SK-N-MC (cell line): ENCODE data around the gene EFNA2.

Experiments
- EZH2 ChIP-seq: fragments of 200-600 bp; sonication (generic); IDR thresholded peaks from one replicate; pipeline ENCODE4 v1.6.1; 2017; ENCODE audit warnings: antibody characterized with exemption
- FOXP2 ChIP-seq: optimal IDR thresholded peaks from 2 replicates; pipeline ENCODE3; 2011; ENCODE audit warnings: mild to moderate bottlenecking, moderate library complexity; ENCODE audit not compliant: insufficient read depth; ENCODE audit errors: extremely low read length, control extremely low read depth
- POLR2AphosphoS5 ChIP-seq: IDR thresholded peaks from 2 replicates; pipeline ENCODE4 v1.6.1; 2012; ENCODE audit warnings: mild to moderate bottlenecking, low read depth, low read length, borderline replicate concordance

DNA sequence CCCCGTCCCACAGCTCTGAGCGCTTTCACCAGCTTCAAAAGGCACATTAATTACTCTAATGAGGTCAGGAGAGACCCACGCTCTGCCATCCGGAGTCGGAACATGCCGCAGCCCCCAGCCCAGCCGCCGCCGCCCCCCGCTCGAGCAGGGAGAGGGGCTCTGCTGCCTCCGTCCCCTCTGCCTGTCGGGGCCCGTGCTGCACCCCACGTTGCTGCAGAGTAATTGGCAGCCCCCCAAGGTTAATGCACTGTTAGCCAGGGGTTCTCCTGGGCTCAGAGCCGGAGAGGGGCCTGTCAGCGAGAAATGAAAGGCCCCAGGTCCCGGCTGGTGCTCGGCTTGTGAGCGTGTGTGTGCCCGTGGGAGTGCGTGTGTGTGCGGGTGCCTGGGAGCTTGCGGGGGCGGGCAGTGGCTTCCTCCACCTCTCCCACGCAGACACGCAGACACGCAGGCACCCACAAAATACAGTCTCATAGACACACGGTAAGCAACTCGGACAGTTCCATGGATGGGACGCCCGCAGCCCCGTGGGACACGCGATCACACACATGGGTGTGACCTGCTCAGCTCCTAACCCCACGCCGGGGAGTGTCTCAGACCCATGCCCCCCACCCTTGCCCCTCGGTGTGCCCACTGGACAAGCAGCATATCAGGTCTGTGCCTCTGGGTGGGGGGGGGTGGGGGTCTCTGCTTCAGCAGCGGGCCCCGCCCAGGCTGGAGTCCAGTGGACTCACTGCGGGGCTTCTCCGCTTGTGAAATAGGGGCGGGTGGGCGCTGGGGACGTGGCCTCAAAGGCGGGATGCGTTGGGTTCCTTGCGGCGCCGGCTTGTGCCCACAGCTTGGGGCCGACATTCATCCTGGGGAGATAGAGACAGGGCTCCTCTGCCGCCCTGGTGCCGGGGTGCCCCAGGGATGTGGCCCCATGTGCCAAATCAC lies 4.8 kb upstream of the EFNA2 start:
- TF ChIP-seq EZH2: no peak
- no peak for TF ChIP-seq FOXP2
- no peak; the same call in 1 of the 2 replicates for TF ChIP-seq POLR2AphosphoS5
